Testis (tissue), 2 donors: ENCODE data around the gene VIPAS39.

Experiments used
- CTCF ChIP-seq, 3 experiments: fragments of 450-650 bp in 2 of 3; fragments of 200-600 bp in 1 of 3; sonication (generic) in 1 of 3; IDR thresholded peaks; one replicate each; pipeline ENCODE4 v1.5.1; 2016 to 2019; ENCODE audit warnings: antibody characterized with exemption in 3 of 3, mild to moderate bottlenecking in 2 of 3, moderate library complexity in 1 of 3
- POLR2A ChIP-seq: fragments of 450-650 bp; IDR thresholded peaks from one replicate; pipeline ENCODE4 v1.6.1; 2017; ENCODE audit warnings: antibody characterized with exemption, mild to moderate bottlenecking, moderate library complexity

- TF ChIP-seq CTCF (IDR thresholded peaks at IDR 0.05) = no peak
- no peak for TF ChIP-seq POLR2A
Observed at GRCh38 chr14:77406718-77407117, 50.7 kb downstream of the VIPAS39 start.
